Gastrocnemius medialis (tissue), 4 donors: Measurements from ENCODE around the gene GDF11. TPM values are rescaled to one million over a fixed set of nuclear protein-coding genes. Genes with fewer than 3 reads are reported as not detected.

Source experiments
- ATAC-seq, 2 donors: fragments of 150-250 bp; one replicate each; pipeline ENCODE4 v1.9.1; 2016
- DNase-seq, 2 donors: peaks; one replicate each; pipeline ENCODE4 v3.0.0-alpha.2; 2019
- H3K27ac ChIP-seq, 4 donors: fragments of 200-600 bp; sonication (generic); 1 replicate in 1 of 4; 2 replicates in 3 of 4; pipeline ENCODE4 v1.5.1; 2016 to 2018; ENCODE audit warnings: mild to moderate bottlenecking in 2 of 4, moderate library complexity in 1 of 4
- H3K27me3 ChIP-seq, 3 donors: fragments of 200-600 bp; sonication (generic) in 2 of 3; 1 replicate in 1 of 3; 2 replicates in 2 of 3; pipeline versions ENCODE4 v1.5.1 to v1.6.0; 2016 to 2019; ENCODE audit warnings: mild to moderate bottlenecking in 1 of 3, moderate library complexity in 1 of 3
- H3K36me3 ChIP-seq, 2 donors: fragments of 200-600 bp; sonication (generic) in 1 of 2; one replicate each; pipeline ENCODE4 v1.5.1; 2017 to 2018
- H3K4me1 ChIP-seq, 2 donors: fragments of 200-600 bp; sonication (generic) in 1 of 2; one replicate each; pipeline ENCODE4 v1.5.1; 2016 to 2017; ENCODE audit warnings: mild to moderate bottlenecking in 2 of 2
- H3K4me3 ChIP-seq, 4 donors: fragments of 200-600 bp; sonication (generic) in 3 of 4; 1 replicate in 1 of 4; 2 replicates in 3 of 4; pipeline ENCODE4 v1.5.1; 2016 to 2019; ENCODE audit warnings: mild to moderate bottlenecking in 2 of 4
- H3K9me3 ChIP-seq, 3 donors: fragments of 200-600 bp; sonication (generic) in 2 of 3; 1 replicate in 1 of 3; 2 replicates in 2 of 3; pipeline ENCODE4 v1.5.1; 2016 to 2019
- CTCF ChIP-seq, 5 experiments: fragments of 450-650 bp in 3 of 5; fragments of 200-600 bp in 2 of 5; sonication (generic) in 2 of 5; IDR thresholded peaks in 4 of 5; conservative IDR thresholded peaks in 1 of 5; 1 replicate in 4 of 5; 2 replicates in 1 of 5; pipeline ENCODE4 v1.5.1; 2016 to 2019; ENCODE audit warnings: antibody characterized with exemption in 5 of 5, mild to moderate bottlenecking in 3 of 5, moderate library complexity in 3 of 5
- POLR2A ChIP-seq, 2 donors: fragments of 450-650 bp; IDR thresholded peaks; one replicate each; pipeline ENCODE4 v1.6.1; 2017; ENCODE audit warnings: antibody characterized with exemption in 2 of 2, mild to moderate bottlenecking in 2 of 2, moderate library complexity in 2 of 2
- in situ Hi-C, 4 donors: fragments of 200-750 bp; cut with MboI; loops; one replicate each; pipeline versions ENCODE4 v1.15.0 to v1.8.0; 2017; ENCODE audit warnings: low sequenced_read_pairs in 4 of 4
- intact Hi-C: fragments of 100-400 bp; cut with DNase I; formaldehyde crosslinking; loops from one replicate; pipeline ENCODE4 v1.15.1; 2023; ENCODE audit warnings: low total_unique reads
- total RNA-seq, 4 donors: library from RNA; depleted of rRNA; stranded (reverse); fragments of >200 nt; gene quantifications; one replicate each; pipeline versions ENCODE4 v1.1.0 to v1.2.3, GENCODE V29; 2016

Gene GDF11
- total RNA-seq, 4 donors from 2014 or later: 0.17 to 4.4 (median 1.1) TPM

GRCh38 chr12:55704824-55705718 lies 37.9 kb upstream of the GDF11 start:
- ATAC-seq (peak; percentile 32 to 62), DNase-seq (peak in 1 of 2 donors; percentile 69)
- in situ Hi-C loops: loop anchor here in 1 of 4 donors (25.0 kb wide), 1 partner anchor 1718 kb away; the partner anchor contains the start of gene HOXC10
- Histone ChIP-seq H3K36me3 (no peaks in the 10 kb centered on the region), H3K4me1 (peaks cover 73 to 84% of the 10 kb centered on the region in 2 donors), H3K27me3 (no peaks in the 10 kb centered on the region), H3K4me3 (peak overlapping the region; percentile 59 to 79 (median 68)), H3K27ac (peak overlapping the region; percentile 87 to 96 (median 92)), H3K9me3 (no peaks in the 10 kb centered on the region)
- intact Hi-C loops: loop anchor here (2.0 to 10.0 kb wide), 2 partner anchors 16 to 1420 kb away; partner anchors contain the start of genes CBX5, HNRNPA1 and RDH5
- TF ChIP-seq POLR2A (IDR thresholded peaks at IDR 0.05) (no peak), CTCF (IDR thresholded peaks at IDR 0.05 in 4 of 5, conservative IDR thresholded peaks at IDR 0.05 in 1 of 5) (no peak)

DNA sequence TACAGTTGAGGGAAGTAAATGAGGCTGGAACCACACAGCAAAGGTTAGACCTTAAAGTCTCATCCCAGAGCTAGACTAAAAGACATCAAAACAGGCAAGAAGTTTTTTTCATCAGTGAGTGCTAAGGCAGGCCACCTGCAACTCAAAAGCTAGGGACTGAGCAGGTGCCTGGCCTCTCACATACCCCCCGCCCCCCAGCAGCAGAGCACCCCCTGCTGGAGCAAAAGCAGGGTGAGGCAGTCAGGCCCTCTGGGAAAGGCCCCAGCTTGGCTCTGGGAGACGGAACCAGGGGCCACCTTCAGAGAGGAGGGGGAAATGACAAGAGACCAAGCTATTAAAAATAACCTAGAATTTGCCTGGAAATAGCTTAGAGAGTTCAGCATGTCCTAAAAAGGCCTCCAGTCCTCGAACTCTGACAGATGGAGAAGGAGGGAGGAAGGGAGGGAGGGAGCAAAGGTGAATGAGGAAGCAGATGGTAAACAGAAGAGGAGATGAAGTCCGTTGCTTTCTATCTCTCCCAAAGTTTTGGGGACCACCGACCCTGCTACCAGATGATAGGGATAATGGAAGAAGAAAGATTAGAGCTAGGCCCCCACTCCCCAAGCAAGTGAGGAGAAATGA lies 37.0 kb upstream of the GDF11 start:
- Histone ChIP-seq H3K4me1 (peaks cover 73 to 83% of the 10 kb centered on the region in 2 donors), H3K4me3 (peak overlapping the region; percentile 59 to 79 (median 68)), H3K27me3 (no peaks in the 10 kb centered on the region), H3K9me3 (no peaks in the 10 kb centered on the region), H3K27ac (peak overlapping the region; percentile 87 to 96 (median 92)), H3K36me3 (no peaks in the 10 kb centered on the region)
- DNase-seq (peak in 1 of 2 donors; percentile 64), ATAC-seq (peak in 1 of 2 donors; percentile 10)
- intact Hi-C loops: loop anchor here (2.0 to 10.0 kb wide), 2 partner anchors 15 to 1421 kb away; partner anchors contain the start of genes CBX5, HNRNPA1 and RDH5
- in situ Hi-C loops: loop anchor here in 1 of 4 donors (25.0 kb wide), 1 partner anchor 1719 kb away; the partner anchor contains the start of gene HOXC10
- TF ChIP-seq CTCF (IDR thresholded peaks at IDR 0.05 in 4 of 5, conservative IDR thresholded peaks at IDR 0.05 in 1 of 5) (peak; percentile 57 to 75 (median 70)), POLR2A (IDR thresholded peaks at IDR 0.05) (peak; percentile 22 to 38)

DNA sequence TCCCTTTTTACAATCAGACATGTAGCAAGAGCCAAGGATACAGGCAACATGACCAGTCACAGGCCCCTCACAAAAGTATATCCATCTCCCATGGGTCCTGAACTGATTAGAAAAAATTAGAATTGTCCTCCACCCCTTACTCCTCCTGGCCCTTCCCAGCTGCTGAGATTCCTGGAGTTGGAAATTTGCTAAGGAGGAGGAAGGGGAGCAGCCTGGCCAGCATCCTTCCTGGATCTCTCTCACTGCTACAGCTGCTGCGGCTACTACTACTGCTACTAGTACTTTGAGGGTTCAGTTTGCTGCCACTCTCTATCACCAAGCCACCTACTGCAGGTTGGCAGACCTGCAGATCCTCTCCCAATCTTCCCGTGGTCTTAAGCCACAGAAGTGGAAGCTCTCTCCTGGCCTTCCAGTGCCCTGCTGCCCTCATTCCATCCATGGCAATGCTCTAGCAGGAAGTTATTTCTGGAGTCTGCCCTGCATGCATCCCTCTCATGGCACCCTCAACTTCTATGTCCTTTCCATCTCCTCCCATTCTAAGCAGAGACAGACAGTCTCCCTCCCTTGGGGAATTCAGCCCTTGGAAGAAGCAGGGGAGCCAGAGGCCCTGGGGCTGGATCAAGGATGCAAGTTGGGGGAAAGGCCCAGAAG lies 36.2 kb upstream of the GDF11 start:
- DNase-seq: no peak
- intact Hi-C loops (loop anchor here (10.0 kb wide), 1 partner anchor 1422 kb away; the partner anchor contains the start of genes CBX5 and HNRNPA1), in situ Hi-C loops (loop anchor here in 1 of 4 donors (25.0 kb wide), 1 partner anchor 1719 kb away; the partner anchor contains the start of gene HOXC10)
- Histone ChIP-seq H3K36me3 (no peaks in the 10 kb centered on the region), H3K9me3 (no peaks in the 10 kb centered on the region), H3K4me1 (peaks cover 73 to 81% of the 10 kb centered on the region in 2 donors), H3K4me3 (peak overlapping the region; percentile 59 to 79 (median 68)), H3K27ac (peak overlapping the region; percentile 87 to 96 (median 92)), H3K27me3 (no peaks in the 10 kb centered on the region)
- no peak for ATAC-seq
- TF ChIP-seq CTCF (IDR thresholded peaks at IDR 0.05 in 4 of 5, conservative IDR thresholded peaks at IDR 0.05 in 1 of 5) (no peak), POLR2A (IDR thresholded peaks at IDR 0.05) (no peak)

DNA sequence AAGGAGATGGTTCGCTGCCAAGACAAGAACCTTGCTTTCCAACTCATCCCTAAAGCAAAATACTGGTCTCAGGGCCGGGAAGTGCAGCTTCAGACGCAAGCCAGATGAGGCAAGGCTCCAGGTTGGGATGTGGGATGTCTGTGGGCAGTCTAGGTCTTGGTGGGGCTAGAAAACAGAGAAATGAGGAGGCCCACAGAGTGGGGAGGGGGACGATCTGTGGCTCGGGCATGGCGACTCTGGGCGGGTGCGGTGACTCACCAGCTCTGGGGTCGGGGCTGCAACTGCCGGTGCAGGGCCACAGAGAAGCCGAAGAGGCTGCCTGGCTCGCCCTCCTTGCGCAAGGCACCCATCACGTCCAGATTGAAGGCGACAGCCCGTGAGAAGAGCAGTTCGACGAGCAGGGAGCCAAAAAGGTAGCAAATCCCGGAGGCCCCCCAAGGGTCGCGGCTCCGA lies 35.7 kb upstream of the GDF11 start:
- in situ Hi-C loops: loop anchor here in 1 of 4 donors (25.0 kb wide), 1 partner anchor 1720 kb away; the partner anchor contains the start of gene HOXC10
- intact Hi-C loops: loop anchor here (10.0 kb wide), 1 partner anchor 1422 kb away; the partner anchor contains the start of genes CBX5 and HNRNPA1

More for the DNA sequence above, 35.7 kb upstream of the GDF11 start:
- Histone ChIP-seq H3K9me3 (no peaks in the 10 kb centered on the region), H3K4me3 (peak overlapping the region; percentile 59 to 79 (median 68)), H3K27me3 (no peaks in the 10 kb centered on the region), H3K27ac (peak overlapping the region; percentile 87 to 96 (median 92)), H3K36me3 (no peaks in the 10 kb centered on the region), H3K4me1 (peaks cover 73 to 83% of the 10 kb centered on the region in 2 donors)
- peak in 1 of 2 donors; percentile 68 for DNase-seq
- TF ChIP-seq CTCF (IDR thresholded peaks at IDR 0.05 in 4 of 5, conservative IDR thresholded peaks at IDR 0.05 in 1 of 5) (no peak), POLR2A (IDR thresholded peaks at IDR 0.05) (no peak)
- ATAC-seq: no peak
